ENCODE results near the gene DDX28.
A peak's percentile ranks its signal among the peaks of the same experiment; 100 is the strongest.
"Not testable (repeated sequence)": the region's sequence is repeated elsewhere in the genome, so short reads cannot be mapped to it uniquely, and the experiment has no call there.

DDX28 gene

DNA sequence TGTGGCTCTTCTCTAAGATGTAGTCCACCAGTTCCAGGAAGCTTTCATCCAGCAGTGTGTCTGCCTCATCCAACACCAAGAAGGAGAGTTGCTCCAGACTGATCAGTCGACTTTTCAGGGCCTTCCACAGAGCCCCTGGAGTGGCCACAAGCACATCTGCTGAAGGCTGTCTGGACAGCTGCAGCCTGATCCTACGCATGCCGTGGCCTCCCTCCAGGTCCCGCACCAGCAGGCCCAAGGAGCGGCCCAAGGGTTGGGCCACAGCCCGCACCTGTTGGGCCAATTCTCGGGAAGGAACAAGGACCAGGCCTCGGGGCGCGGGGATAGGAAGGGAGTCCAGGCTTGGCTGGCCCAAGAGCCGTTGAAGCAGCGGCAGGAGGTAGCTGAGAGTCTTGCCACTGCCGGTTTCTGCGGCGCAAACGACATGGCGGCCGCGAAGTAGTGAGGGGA lies 729 bp downstream of the DDX28 start:
- TF ChIP-seq, protein P1, sequence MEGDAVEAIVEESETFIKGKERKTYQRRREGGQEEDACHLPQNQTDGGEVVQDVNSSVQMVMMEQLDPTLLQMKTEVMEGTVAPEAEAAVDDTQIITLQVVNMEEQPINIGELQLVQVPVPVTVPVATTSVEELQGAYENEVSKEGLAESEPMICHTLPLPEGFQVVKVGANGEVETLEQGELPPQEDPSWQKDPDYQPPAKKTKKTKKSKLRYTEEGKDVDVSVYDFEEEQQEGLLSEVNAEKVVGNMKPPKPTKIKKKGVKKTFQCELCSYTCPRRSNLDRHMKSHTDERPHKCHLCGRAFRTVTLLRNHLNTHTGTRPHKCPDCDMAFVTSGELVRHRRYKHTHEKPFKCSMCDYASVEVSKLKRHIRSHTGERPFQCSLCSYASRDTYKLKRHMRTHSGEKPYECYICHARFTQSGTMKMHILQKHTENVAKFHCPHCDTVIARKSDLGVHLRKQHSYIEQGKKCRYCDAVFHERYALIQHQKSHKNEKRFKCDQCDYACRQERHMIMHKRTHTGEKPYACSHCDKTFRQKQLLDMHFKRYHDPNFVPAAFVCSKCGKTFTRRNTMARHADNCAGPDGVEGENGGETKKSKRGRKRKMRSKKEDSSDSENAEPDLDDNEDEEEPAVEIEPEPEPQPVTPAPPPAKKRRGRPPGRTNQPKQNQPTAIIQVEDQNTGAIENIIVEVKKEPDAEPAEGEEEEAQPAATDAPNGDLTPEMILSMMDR (conservative IDR thresholded peaks at IDR 0.05; ENCODE audit: low read depth, low read length): no peak
- peak overlapping the region; percentile 98 for H3K4me3 ChIP-seq (ENCODE audit: low read length)
- no peak for DNase-seq (ENCODE audit: low read depth)

DNA sequence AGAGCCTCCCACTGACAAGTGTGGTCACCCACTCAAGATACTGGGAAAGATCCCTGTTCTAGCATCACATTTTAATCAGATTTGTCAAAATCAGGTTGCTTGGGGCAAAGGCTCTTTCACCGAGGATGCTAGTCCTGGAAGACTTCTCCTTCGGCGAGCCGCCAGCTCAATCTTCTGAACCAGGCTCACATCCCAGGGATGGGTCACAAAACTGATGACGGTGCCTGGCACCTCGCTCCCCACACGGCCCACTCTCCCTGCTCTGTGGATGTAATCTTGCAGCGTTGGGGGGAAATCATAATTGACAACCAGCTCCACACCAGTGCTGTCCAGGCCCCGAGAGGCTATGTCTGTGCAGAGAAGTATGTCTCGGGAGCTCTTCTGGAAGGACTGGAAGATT lies 1.5 kb downstream of the DDX28 start:
- TF ChIP-seq, protein P1 (conservative IDR thresholded peaks at IDR 0.05; ENCODE audit: low read depth, low read length): no peak
- DNase-seq (ENCODE audit: low read depth): no peak
- H3K4me3 ChIP-seq (ENCODE audit: low read length): peak overlapping the region; percentile 98

DNA sequence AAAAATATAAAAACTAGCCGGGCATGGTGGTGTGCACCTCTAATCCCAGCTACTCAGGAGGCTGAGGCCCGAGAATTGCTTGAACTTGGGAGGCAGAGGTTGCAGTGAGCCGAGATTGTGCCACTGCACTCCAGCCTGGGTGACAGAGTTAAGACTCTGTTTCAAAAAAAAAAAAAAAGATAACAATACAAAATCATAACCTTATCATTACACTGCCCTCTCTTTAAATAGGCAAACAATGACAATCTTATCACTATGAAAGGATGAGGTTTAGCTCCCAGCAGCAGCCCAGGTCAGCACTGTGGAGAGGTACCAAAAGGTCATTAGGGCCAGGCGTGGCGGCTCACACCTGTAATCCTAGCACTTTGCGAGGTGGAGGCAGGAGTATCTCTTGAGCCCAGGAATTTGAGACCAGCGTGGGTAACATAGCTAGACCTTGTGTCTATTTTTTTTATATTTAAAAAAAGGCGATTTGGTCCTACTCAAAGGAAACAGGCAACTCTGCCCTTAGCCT lies 3.8 kb downstream of the DDX28 start:
- DNase-seq (ENCODE audit: low read depth): no peak
- TF ChIP-seq, protein P1 (conservative IDR thresholded peaks at IDR 0.05; ENCODE audit: low read depth, low read length): no peak
- no peak overlapping the region for H3K4me3 ChIP-seq (ENCODE audit: low read length)

DNA sequence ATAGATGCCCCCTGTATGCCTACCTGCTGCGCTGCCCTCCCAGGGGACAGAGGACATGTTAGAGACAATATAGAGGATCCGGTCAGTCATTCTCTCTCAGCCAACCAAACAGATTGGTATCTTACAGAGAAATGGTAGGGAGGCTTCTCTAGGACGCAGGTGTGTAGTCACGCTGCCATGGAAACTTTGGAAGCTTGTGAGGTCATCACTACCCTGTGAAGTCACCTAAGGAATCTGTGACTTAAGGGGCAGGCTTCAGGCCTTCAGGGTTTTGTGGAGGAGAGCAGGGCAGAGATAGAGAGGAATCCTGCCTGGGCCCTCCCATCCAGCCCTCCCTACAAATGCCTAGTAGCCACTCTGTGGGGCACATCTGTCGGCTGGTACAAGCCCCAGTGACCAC lies 7.4 kb downstream of the DDX28 start, which contains the start of gene DPEP2NB:
TSS of gene DPEP2NB (minus strand) at position 231 of the 400 bp plus-strand sequence. CDS start at position 90, 141 bp downstream.
- H3K4me3 ChIP-seq (ENCODE audit: low read length): no peak within 1 kb of the TSS
- TF ChIP-seq, protein P1 (conservative IDR thresholded peaks at IDR 0.05; ENCODE audit: low read depth, low read length): no peak
- DNase-seq (ENCODE audit: low read depth): no peak

DNA sequence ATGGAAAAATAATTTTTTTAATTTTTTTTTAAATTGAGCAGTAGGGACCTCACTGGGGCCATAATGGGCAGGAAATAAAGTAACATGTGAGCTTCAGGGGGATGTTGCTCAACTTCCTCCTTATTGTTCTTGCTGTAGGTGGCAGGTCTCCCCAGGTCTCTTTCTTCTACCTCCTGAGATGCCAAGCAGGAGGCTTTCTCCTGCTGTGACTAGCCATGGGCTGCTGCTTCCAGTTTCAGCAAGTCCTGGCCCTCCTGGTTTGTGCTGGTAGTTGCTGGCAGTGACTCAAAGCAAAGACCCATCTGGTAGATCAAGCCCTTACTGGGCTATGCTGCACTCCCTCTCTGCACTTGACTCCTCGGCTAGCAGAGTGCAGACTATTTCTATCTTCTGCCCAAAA lies 9.6 kb downstream of the DDX28 start:
- no peak overlapping the region for H3K4me3 ChIP-seq (ENCODE audit: low read length)
- no peak for DNase-seq (ENCODE audit: low read depth)
- TF ChIP-seq, protein P1 (conservative IDR thresholded peaks at IDR 0.05; ENCODE audit: low read depth, low read length): no peak

DNA sequence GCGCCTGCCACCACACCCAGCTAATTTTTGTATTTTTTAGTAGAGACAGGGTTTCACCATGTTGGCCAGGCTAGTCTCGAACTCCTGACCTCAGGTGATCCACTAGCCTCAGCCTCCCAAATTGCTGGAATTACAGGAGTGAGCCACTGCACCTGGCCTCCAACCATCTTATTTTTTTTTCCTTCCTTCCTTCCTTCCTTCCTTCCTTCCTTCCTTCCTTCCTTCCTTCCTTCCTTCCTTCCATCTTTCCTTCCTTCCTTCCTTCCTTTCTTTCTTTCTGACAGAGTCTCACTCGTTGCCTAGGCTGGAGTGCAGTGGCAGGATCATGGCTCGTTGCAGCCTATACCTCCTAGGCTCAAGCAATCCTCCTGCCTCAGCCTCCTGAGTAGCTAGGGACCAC lies 13.2 kb downstream of the DDX28 start:
- H3K4me3 ChIP-seq (ENCODE audit: low read length); DNase-seq (ENCODE audit: low read depth): not testable (repeated sequence)

DNA sequence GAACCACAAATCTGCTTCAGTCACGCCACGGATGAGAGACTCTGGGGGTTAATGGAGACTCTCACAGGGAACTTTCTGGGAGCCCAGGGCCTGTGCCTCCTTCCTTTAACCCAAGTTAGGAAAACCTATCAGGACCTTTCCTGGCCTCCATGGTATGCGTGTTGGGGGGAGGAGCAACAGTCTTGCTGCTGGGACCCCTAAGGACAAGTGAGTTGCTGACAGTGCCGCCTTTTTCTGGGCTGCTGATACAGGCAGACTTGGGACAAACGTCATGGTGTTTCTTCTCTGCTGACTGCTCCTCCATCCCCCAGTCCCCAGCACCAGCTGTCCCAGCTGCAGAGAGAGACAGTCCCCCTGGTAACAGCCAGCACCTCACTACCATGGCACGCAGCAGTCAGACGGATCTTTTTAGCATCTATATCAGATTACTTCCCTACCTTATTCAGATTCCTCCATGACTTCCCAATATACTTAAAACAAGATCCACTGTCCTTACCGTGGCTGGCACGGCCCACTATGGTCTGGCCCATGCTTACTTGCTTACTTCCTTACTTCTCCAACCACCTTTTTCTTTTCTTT lies 13.8 kb downstream of the DDX28 start:
- TF ChIP-seq, protein P1 (conservative IDR thresholded peaks at IDR 0.05; ENCODE audit: low read depth, low read length): no peak
- H3K4me3 ChIP-seq (ENCODE audit: low read length): no peak overlapping the region
- DNase-seq (ENCODE audit: low read depth): no peak

All from retinal pigment epithelial cell (primary cell).